T-helper 2 cell treated with Interferon-gamma antibody and Interleukin-4, amounts not matched to agents 5 μg/mL and 100 μg/mL, for 36 hours (primary cell): ENCODE data around the gene RBFOX2.

Experiments
- DNase-seq: peaks from one replicate; pipeline ENCODE4 v3.0.0; 2021; ENCODE audit warnings: low spot score
- H3K27ac Mint-ChIP-seq: one replicate; pipeline ENCODE4 v1.8.0; 2021; ENCODE audit warnings: mild to moderate bottlenecking, mixed read lengths
- H3K27me3 Mint-ChIP-seq: one replicate; pipeline ENCODE4 v1.8.0; 2021; ENCODE audit warnings: low read depth, mixed read lengths
- H3K36me3 Mint-ChIP-seq: one replicate; pipeline ENCODE4 v1.8.0; 2021; ENCODE audit warnings: low read depth, mixed read lengths
- H3K4me1 Mint-ChIP-seq: one replicate; pipeline ENCODE4 v1.8.0; 2021; ENCODE audit warnings: low read depth, mixed read lengths
- H3K4me3 Mint-ChIP-seq: one replicate; pipeline ENCODE4 v1.8.0; 2022; ENCODE audit warnings: mild to moderate bottlenecking, moderate library complexity, mixed read lengths
- H3K9me3 Mint-ChIP-seq: one replicate; pipeline ENCODE4 v1.8.0; 2021; ENCODE audit warnings: mixed read lengths

Gene RBFOX2

GRCh38 chr22:35736166-35736565 lies 292.5 kb downstream of the RBFOX2 start:
- Mint-ChIP-seq H3K4me3 (no peak overlapping the region), H3K27ac (no peak overlapping the region)

GRCh38 chr22:35735542-35735941 lies 293.1 kb downstream of the RBFOX2 start:
- Mint-ChIP-seq H3K36me3 (no peaks in the 10 kb centered on the region), H3K4me3 (no peak overlapping the region), H3K27ac (no peak overlapping the region), H3K4me1 (no peaks in the 10 kb centered on the region), H3K27me3 (no peaks in the 10 kb centered on the region), H3K9me3 (no peaks in the 10 kb centered on the region)
- DNase-seq, result no peak

More at GRCh38 chr22:35736166-35736565, 292.5 kb downstream of the RBFOX2 start:
- no peaks in the 10 kb centered on the region for H3K27me3 Mint-ChIP-seq
- no peaks in the 10 kb centered on the region for H3K9me3 Mint-ChIP-seq
- H3K4me1 Mint-ChIP-seq, result no peaks in the 10 kb centered on the region
- no peak for DNase-seq
- H3K36me3 Mint-ChIP-seq, result no peaks in the 10 kb centered on the region

- no peak overlapping the region for H3K4me3 Mint-ChIP-seq
- H3K4me1 Mint-ChIP-seq, result no peaks in the 10 kb centered on the region
- H3K9me3 Mint-ChIP-seq, result no peaks in the 10 kb centered on the region
- H3K27ac Mint-ChIP-seq, result no peak overlapping the region
- DNase-seq, result no peak
- H3K36me3 Mint-ChIP-seq, result no peaks in the 10 kb centered on the region
- H3K27me3 Mint-ChIP-seq, result no peaks in the 10 kb centered on the region
Observed at GRCh38 chr22:35734517-35734827, 294.2 kb downstream of the RBFOX2 start.

- Mint-ChIP-seq H3K27ac (no peak overlapping the region), H3K4me1 (no peaks in the 10 kb centered on the region), H3K36me3 (no peaks in the 10 kb centered on the region), H3K9me3 (no peaks in the 10 kb centered on the region), H3K4me3 (no peak overlapping the region), H3K27me3 (no peaks in the 10 kb centered on the region)
- DNase-seq, result no peak
Observed at GRCh38 chr22:35733791-35734516, 294.7 kb downstream of the RBFOX2 start.

GRCh38 chr22:35733036-35733435 lies 295.6 kb downstream of the RBFOX2 start:
- Mint-ChIP-seq H3K27ac (no peak overlapping the region), H3K4me3 (no peak overlapping the region), H3K9me3 (no peaks in the 10 kb centered on the region), H3K27me3 (no peaks in the 10 kb centered on the region), H3K36me3 (no peaks in the 10 kb centered on the region), H3K4me1 (no peaks in the 10 kb centered on the region)
- no peak for DNase-seq

GRCh38 chr22:35732116-35732515 lies 296.5 kb downstream of the RBFOX2 start:
- no peaks in the 10 kb centered on the region for H3K27me3 Mint-ChIP-seq
- H3K4me3 Mint-ChIP-seq, result no peak overlapping the region
- no peak overlapping the region for H3K27ac Mint-ChIP-seq

GRCh38 chr22:35731321-35731720 lies 297.3 kb downstream of the RBFOX2 start:
- Mint-ChIP-seq H3K36me3 (no peaks in the 10 kb centered on the region), H3K27me3 (no peaks in the 10 kb centered on the region), H3K4me3 (no peak overlapping the region), H3K27ac (no peak overlapping the region), H3K9me3 (no peaks in the 10 kb centered on the region), H3K4me1 (no peaks in the 10 kb centered on the region)
- no peak for DNase-seq

More at GRCh38 chr22:35732116-35732515, 296.5 kb downstream of the RBFOX2 start:
- no peaks in the 10 kb centered on the region for H3K9me3 Mint-ChIP-seq
- H3K36me3 Mint-ChIP-seq, result no peaks in the 10 kb centered on the region
- no peak for DNase-seq
- no peaks in the 10 kb centered on the region for H3K4me1 Mint-ChIP-seq

- Mint-ChIP-seq H3K36me3 (no peaks in the 10 kb centered on the region), H3K27ac (no peak overlapping the region), H3K9me3 (no peaks in the 10 kb centered on the region), H3K4me3 (no peak overlapping the region), H3K27me3 (no peaks in the 10 kb centered on the region), H3K4me1 (no peaks in the 10 kb centered on the region)
- DNase-seq, result no peak
Observed at GRCh38 chr22:35729309-35729698, 299.3 kb downstream of the RBFOX2 start.

- H3K4me1 Mint-ChIP-seq, result no peaks in the 10 kb centered on the region
- H3K4me3 Mint-ChIP-seq, result no peak overlapping the region
- H3K36me3 Mint-ChIP-seq, result no peaks in the 10 kb centered on the region
- H3K27me3 Mint-ChIP-seq, result no peaks in the 10 kb centered on the region
- DNase-seq, result no peak
- H3K9me3 Mint-ChIP-seq, result no peaks in the 10 kb centered on the region
- no peak overlapping the region for H3K27ac Mint-ChIP-seq
Observed at GRCh38 chr22:35728639-35729308, 299.9 kb downstream of the RBFOX2 start.

GRCh38 chr22:35727436-35727835 lies 301.2 kb downstream of the RBFOX2 start:
- no peak for DNase-seq
- Mint-ChIP-seq H3K9me3 (no peaks in the 10 kb centered on the region), H3K27ac (no peak overlapping the region), H3K4me1 (no peaks in the 10 kb centered on the region), H3K27me3 (no peaks in the 10 kb centered on the region), H3K4me3 (no peak overlapping the region), H3K36me3 (no peaks in the 10 kb centered on the region)

- Mint-ChIP-seq H3K27ac (no peak overlapping the region), H3K27me3 (no peaks in the 10 kb centered on the region), H3K9me3 (no peaks in the 10 kb centered on the region), H3K4me3 (no peak overlapping the region), H3K36me3 (no peaks in the 10 kb centered on the region), H3K4me1 (no peaks in the 10 kb centered on the region)
- DNase-seq, result no peak
Observed at GRCh38 chr22:35726933-35727332, 301.7 kb downstream of the RBFOX2 start.

GRCh38 chr22:35726398-35726797 lies 302.2 kb downstream of the RBFOX2 start:
- no peak overlapping the region for H3K27ac Mint-ChIP-seq
- H3K9me3 Mint-ChIP-seq, result no peaks in the 10 kb centered on the region
- DNase-seq, result no peak
- no peaks in the 10 kb centered on the region for H3K27me3 Mint-ChIP-seq
- H3K36me3 Mint-ChIP-seq, result no peaks in the 10 kb centered on the region
- H3K4me3 Mint-ChIP-seq, result no peak overlapping the region
- H3K4me1 Mint-ChIP-seq, result no peaks in the 10 kb centered on the region

- Mint-ChIP-seq H3K27ac (no peak overlapping the region), H3K36me3 (no peaks in the 10 kb centered on the region), H3K27me3 (no peaks in the 10 kb centered on the region), H3K9me3 (no peaks in the 10 kb centered on the region), H3K4me1 (no peaks in the 10 kb centered on the region), H3K4me3 (no peak overlapping the region)
- DNase-seq, result no peak
Observed at GRCh38 chr22:35725521-35725920, 303.1 kb downstream of the RBFOX2 start.

GRCh38 chr22:35721960-35722359 lies 306.7 kb downstream of the RBFOX2 start:
- H3K27ac Mint-ChIP-seq, result no peak overlapping the region
- no peaks in the 10 kb centered on the region for H3K9me3 Mint-ChIP-seq
- H3K36me3 Mint-ChIP-seq, result no peaks in the 10 kb centered on the region
- H3K4me3 Mint-ChIP-seq, result no peak overlapping the region
- H3K27me3 Mint-ChIP-seq, result peaks cover 2% of the 10 kb centered on the region
- no peak for DNase-seq
- H3K4me1 Mint-ChIP-seq, result no peaks in the 10 kb centered on the region
